K562 (cell line): Measurements from ENCODE around the gene PACSIN1. TPM values are rescaled to one million over a fixed set of nuclear protein-coding genes. Genes with fewer than 3 reads are reported as not detected.
A peak's percentile ranks its signal among the peaks of the same experiment; 100 is the strongest.

ENCODE experiments used
- ADNP ChIP-seq: fragments of 200-800 bp; sonication (Bioruptor generic); IDR thresholded peaks from 2 replicates; pipeline ENCODE4 v1.6.1; 2016; ENCODE audit warnings: missing genetic modification characterization, missing compliant biosample characterization
- ARNT ChIP-seq, 2 experiments: fragments of 450-650 bp; IDR thresholded peaks; 2 replicates each; pipeline ENCODE4 v1.6.1; 2016; ENCODE audit warnings: mild to moderate bottlenecking in 1 of 2
- BMI1 ChIP-seq: fragments of 150-350 bp; IDR thresholded peaks from 2 replicates; pipeline ENCODE4 v1.6.1; 2014; ENCODE audit warnings: low read length
- CHD1 ChIP-seq: fragments of 200-600 bp; sonication (generic); IDR thresholded peaks from one replicate; pipeline ENCODE4 v1.6.1; 2012; ENCODE audit warnings: mild to moderate bottlenecking, moderate library complexity, low read length, inconsistent platforms
- EP400 ChIP-seq: fragments of 450-650 bp; IDR thresholded peaks from 2 replicates; pipeline ENCODE4 v1.6.1; 2017; ENCODE audit warnings: antibody characterized with exemption, mild to moderate bottlenecking, moderate library complexity
- MEF2D ChIP-seq: conservative IDR thresholded peaks from 2 replicates; pipeline ENCODE4 v1.6.1; 2016; ENCODE audit warnings: low read depth, missing genetic modification characterization, missing compliant biosample characterization
- PML ChIP-seq: IDR thresholded peaks from 2 replicates; pipeline ENCODE4 v1.6.1; 2012; ENCODE audit warnings: low read length, inconsistent platforms
- POLR3G ChIP-seq: IDR thresholded peaks from 2 replicates; pipeline ENCODE4 v1.6.1; 2011; ENCODE audit not compliant: insufficient read length, insufficient replicate concordance; ENCODE audit errors: extremely low read depth
- PTTG1 ChIP-seq: fragments of 450-650 bp; IDR thresholded peaks from 2 replicates; pipeline ENCODE4 v1.6.1; 2016; ENCODE audit warnings: low read depth, mild to moderate bottlenecking, missing genetic modification characterization, missing compliant biosample characterization
- RBFOX2 ChIP-seq: fragments of 200-400 bp; formaldehyde crosslinking; IDR thresholded peaks from 2 replicates; pipeline ENCODE4 v1.6.1; 2017; ENCODE audit warnings: low read depth, mild to moderate bottlenecking, low read length, moderate library complexity
- RBM25 ChIP-seq: fragments of 200-400 bp; formaldehyde crosslinking; IDR thresholded peaks from 2 replicates; pipeline ENCODE4 v1.6.1; 2018; ENCODE audit warnings: low read length, low read depth, moderate library complexity; ENCODE audit not compliant: severe bottlenecking
- SAFB ChIP-seq: fragments of 200-400 bp; formaldehyde crosslinking; IDR thresholded peaks from 2 replicates; pipeline ENCODE4 v1.6.1; 2017; ENCODE audit warnings: low read depth, low read length, borderline replicate concordance
- TRIM28 ChIP-seq: fragments of 450-650 bp; IDR thresholded peaks from 2 replicates; pipeline ENCODE4 v1.6.1; 2017
- ZNF140 ChIP-seq: fragments of 250-450 bp; sonication (Bioruptor Pico); IDR thresholded peaks from 2 replicates; pipeline ENCODE4 v1.8.0; 2021; ENCODE audit warnings: moderate library complexity, mild to moderate bottlenecking, inconsistent platforms
- ZNF764 ChIP-seq: fragments of 250-450 bp; sonication (Bioruptor Pico); IDR thresholded peaks from 2 replicates; pipeline ENCODE4 v1.4.0; 2020; ENCODE audit warnings: low read depth, mild to moderate bottlenecking, moderate library complexity
- polyA plus RNA-seq, 8 experiments: library from polyadenylated mRNA; depleted of rRNA in 4 of 8; stranded (reverse) in 5 of 8; unstranded in 3 of 8; fragments of >200 nt; fragmentation: Nextera tagmentation in 2 of 8; fragmentation: Illumina TruSeq in 1 of 8; extraction: Ambion mirVana in 2 of 8; extraction: Trizol in 1 of 8; gene quantifications; 2 replicates each; pipeline versions ENCODE4 v1.2.1 to v1.2.3, GENCODE V29; 2011 to 2014; ENCODE audit warnings: inconsistent platforms in 1 of 8, missing spikeins in 1 of 8
- total RNA-seq, 7 experiments: library from RNA; depleted of rRNA in 6 of 7; stranded (reverse); fragments of >200 nt in 6 of 7; fragmentation: Illumina TruSeq in 2 of 7; extraction: Trizol in 2 of 7; gene quantifications; 2 replicates each; pipeline versions ENCODE4 v1.2.1 to v1.2.3, GENCODE V29; 2011 to 2021; ENCODE audit warnings: low replicate concordance in 1 of 7
- TF ChIP-seq, protein P1 (sequence below): fragments of 450-650 bp; conservative IDR thresholded peaks from 2 replicates; pipeline ENCODE4 v1.6.1; 2016; ENCODE audit warnings: missing genetic modification characterization, low read depth, mild to moderate bottlenecking, control low read depth, missing compliant biosample characterization
- TF ChIP-seq, protein P2 (sequence below): fragments of 150-350 bp; conservative IDR thresholded peaks from 2 replicates; pipeline ENCODE4 v1.6.1; 2014; ENCODE audit warnings: low read length

The PACSIN1 gene
- total and polyA plus RNA-seq, 9 of the 15 experiments (the other 6 are each of a cell fraction or from before 2014, with no cell fraction given): 0.01 to 1.7 (median 0.45) TPM

DNA sequence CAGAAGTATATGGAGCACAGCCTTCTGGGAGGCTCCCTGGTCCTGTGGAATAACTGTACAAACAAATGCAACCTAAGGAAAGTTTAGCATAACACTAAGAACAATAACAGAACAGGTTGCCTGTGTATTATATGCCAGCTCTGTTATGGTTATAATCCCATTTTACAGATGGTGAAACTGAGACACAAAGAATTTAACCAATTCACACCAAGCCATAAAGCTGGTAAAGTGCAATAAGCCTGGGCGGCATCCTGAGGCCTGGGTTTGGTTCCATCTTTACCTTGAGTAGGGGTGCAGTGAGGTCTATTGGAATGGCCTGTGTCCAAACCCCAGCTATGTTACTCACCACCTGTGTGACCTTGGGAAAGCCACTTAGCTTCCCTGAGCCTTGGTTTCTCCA is 14.7 kb upstream of the PACSIN1 start (continued):
- TF ChIP-seq CHD1 (no peak), EP400 (no peak), SAFB (no peak), PML (no peak), MEF2D (tag) (no peak), ADNP (peak; percentile 61), ZNF764 (CRISPR knock-in tag) (no peak), RBM25 (peak; percentile 76), ARNT (IDR thresholded peaks at IDR 0.05) (no peak), RBFOX2 (no peak), BMI1 (no peak), PTTG1 (tag) (no peak), TRIM28 (no peak), POLR3G (no peak), ZNF140 (no peak)
- TF ChIP-seq, protein P1, sequence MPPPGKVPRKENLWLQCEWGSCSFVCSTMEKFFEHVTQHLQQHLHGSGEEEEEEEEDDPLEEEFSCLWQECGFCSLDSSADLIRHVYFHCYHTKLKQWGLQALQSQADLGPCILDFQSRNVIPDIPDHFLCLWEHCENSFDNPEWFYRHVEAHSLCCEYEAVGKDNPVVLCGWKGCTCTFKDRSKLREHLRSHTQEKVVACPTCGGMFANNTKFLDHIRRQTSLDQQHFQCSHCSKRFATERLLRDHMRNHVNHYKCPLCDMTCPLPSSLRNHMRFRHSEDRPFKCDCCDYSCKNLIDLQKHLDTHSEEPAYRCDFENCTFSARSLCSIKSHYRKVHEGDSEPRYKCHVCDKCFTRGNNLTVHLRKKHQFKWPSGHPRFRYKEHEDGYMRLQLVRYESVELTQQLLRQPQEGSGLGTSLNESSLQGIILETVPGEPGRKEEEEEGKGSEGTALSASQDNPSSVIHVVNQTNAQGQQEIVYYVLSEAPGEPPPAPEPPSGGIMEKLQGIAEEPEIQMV: no peak
- TF ChIP-seq, protein P2, sequence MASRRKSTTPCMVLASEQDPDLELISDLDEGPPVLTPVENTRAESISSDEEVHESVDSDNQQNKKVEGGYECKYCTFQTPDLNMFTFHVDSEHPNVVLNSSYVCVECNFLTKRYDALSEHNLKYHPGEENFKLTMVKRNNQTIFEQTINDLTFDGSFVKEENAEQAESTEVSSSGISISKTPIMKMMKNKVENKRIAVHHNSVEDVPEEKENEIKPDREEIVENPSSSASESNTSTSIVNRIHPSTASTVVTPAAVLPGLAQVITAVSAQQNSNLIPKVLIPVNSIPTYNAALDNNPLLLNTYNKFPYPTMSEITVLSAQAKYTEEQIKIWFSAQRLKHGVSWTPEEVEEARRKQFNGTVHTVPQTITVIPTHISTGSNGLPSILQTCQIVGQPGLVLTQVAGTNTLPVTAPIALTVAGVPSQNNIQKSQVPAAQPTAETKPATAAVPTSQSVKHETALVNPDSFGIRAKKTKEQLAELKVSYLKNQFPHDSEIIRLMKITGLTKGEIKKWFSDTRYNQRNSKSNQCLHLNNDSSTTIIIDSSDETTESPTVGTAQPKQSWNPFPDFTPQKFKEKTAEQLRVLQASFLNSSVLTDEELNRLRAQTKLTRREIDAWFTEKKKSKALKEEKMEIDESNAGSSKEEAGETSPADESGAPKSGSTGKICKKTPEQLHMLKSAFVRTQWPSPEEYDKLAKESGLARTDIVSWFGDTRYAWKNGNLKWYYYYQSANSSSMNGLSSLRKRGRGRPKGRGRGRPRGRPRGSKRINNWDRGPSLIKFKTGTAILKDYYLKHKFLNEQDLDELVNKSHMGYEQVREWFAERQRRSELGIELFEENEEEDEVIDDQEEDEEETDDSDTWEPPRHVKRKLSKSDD: no peak
